SIG-M5 (cell line): Measurements from ENCODE around the gene ARL8A.
"Not testable (repeated sequence)": the region's sequence is repeated elsewhere in the genome, so short reads cannot be mapped to it uniquely, and the experiment has no call there.

Source experiments
- DNase-seq: peaks from one replicate; lab custom pipeline; 2025; lab: John Stamatoyannopoulos, UW

ARL8A gene

GRCh38 chr1:202112859-202113689, 31.5 kb downstream of the ARL8A start:
- DNase-seq, result no peak

GRCh38 chr1:202111589-202111988, 32.9 kb downstream of the ARL8A start:
- not testable (repeated sequence) for DNase-seq

GRCh38 chr1:202110977-202111376, 33.6 kb downstream of the ARL8A start:
- DNase-seq, result no peak

GRCh38 chr1:202107801-202108731, 36.5 kb downstream of the ARL8A start:
- DNase-seq, result no peak

DNA sequence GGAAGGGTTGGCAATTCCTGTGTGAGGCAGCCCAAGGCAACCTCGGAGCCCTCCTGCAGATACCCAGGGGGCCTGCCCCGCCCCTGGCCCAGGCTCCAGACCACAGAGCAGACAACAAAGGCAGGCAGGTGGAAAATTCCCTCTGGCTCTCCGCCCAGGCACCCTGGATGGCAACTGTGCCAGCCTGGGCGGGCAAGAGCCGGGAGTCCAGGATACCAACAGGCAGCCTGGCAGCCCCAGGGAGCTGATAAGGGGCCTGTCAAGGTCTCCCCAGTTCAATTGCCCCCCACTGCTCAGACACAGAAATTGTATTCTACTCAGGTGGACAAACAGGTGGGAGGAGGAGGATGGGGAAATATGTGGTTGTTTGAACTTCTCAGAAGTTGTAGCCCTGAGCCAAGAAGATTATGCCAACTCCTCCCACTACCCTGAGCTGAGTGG, 37.2 kb downstream of the ARL8A start:
- DNase-seq, result no peak

GRCh38 chr1:202106340-202107254, 37.9 kb downstream of the ARL8A start:
- no peak for DNase-seq

DNA sequence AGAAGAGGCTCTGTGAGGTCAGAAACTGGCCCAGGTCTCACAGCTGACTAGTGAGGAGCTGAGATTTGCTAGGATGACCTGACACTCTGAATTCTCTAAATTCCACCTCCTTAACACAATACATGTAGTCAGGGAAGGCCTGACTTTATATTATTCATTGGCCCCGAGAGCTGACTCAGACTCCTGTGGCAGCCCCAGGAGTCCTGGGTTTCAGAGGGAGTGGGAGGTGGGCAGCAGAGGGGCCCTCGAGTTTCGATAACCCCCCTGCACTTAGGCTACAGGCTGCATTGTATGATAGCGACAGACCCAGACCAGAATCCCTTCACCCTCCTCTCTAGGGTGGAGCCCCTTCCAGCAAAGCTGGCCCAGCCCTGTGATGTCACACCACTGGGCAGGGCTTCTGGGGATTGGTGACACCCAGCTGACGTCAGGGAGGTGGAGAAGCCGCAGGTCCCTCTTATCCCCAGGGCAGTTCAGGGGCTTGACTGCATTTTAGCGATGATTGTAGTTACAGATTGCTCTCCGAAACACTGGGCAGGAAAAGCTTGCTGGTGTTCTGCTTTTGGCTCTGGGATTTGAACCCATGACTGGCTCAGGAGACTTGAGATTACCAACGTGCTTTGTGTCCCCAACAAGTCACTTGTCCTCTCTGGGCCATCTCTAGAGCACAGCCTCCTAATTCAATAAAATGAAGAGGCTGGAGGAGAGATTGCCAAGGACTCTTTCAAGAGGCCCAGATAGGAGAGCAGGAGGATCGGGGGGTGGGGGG, 38.8 kb downstream of the ARL8A start:
- no peak for DNase-seq

GRCh38 chr1:202104073-202104472, 40.5 kb downstream of the ARL8A start:
- DNase-seq, result no peak

DNA sequence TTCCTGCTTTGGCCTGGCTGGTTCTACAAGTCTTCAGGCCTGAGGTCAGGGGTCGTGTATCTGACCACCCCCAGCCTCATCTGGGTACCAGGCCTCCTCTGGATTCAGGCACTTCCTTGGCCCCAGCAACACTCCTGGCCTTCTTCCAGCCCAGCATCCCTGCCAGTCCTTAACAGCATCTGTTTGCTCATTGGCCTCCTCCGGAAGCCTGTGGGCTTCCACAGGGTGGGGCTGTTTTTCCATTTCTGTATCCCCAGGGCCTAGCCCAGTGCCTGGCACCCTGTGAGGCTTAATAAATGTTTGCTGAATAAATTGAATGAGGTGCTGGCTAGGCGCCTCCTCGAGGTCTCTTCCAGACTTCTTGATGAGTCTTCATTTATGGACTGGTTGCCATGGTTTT, 43.4 kb downstream of the ARL8A start:
- DNase-seq, result no peak

- no peak for DNase-seq
Observed at GRCh38 chr1:202093858-202094257, 50.7 kb downstream of the ARL8A start.

- DNase-seq, result no peak
Observed at GRCh38 chr1:202090994-202091393, 53.5 kb downstream of the ARL8A start.

DNA sequence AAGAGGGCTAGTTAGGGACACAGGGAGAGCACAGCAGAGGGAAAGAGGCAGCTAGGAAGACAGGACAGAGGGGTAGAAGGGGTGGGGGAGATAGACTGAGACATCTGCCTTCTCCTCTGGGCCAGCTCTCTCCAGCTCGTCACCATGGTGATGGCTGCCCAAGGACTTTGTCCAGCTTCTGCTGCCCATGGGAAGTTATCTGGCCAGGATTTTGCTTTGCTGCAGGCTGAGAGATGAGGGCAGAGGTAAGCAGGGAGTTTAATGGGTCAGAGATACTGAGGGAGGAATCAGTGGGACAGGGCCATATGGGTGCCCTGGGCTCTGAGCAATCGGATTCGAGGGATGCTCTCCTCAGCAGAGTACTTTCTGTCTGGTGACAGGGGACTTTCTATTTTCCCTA, 56.3 kb downstream of the ARL8A start:
- no peak for DNase-seq

GRCh38 chr1:202086579-202087350, 57.8 kb downstream of the ARL8A start:
- DNase-seq, result no peak

DNA sequence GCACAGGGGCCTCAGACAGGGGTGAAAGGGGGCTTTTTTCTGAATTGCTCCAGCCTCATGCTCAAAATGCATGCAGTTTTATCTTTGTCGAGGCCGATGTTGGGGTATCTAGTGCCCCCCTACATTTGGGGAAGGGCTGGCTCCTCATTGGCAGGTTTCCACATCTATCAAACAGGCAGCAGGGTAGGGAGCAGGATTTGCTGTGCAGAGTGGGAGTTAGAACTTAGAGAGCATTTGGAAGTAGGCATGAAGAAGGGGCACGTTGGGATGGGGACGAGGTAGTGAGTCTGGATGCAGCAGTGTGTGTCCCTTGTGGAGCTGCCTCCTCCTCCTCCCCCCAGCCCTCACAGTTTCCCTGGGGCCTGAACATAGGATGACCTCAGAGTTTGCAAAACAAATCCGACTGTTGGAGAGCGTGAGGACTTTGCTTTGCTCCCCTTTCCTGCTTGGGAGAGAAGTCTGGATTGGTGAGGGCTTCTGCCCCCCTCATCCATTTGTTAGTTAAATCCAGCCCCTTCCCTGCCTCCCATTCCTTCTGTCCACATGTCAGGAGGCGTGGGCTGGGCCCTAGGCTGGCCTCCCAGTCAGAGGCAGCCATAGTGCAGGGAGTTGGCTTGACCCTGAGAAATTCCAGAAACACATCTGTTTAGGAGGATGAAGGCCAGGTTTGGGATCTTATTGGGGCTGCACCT, 58.7 kb downstream of the ARL8A start:
- no peak for DNase-seq

GRCh38 chr1:202084791-202085681, 59.5 kb downstream of the ARL8A start:
- no peak for DNase-seq
